SU-DHL-6 (cell line): ENCODE measurements around the gene RNF220.

ENCODE experiments used
- H2AFZ ChIP-seq: fragments of 200-600 bp; sonication (generic); 2 replicates; pipeline ENCODE4 v1.6.1; 2014; ENCODE audit warnings: low read depth, mild to moderate bottlenecking, moderate library complexity, mixed read lengths, antibody characterized with exemption, low read length; ENCODE audit not compliant: severe bottlenecking
- H3F3A ChIP-seq: fragments of 200-600 bp; shearing (Covaris generic); 2 replicates; pipeline ENCODE4 v1.6.0; 2016; ENCODE audit warnings: antibody characterized with exemption, mild to moderate bottlenecking; ENCODE audit not compliant: insufficient read depth
- H3K27ac ChIP-seq: fragments of 200-600 bp; sonication (generic); 2 replicates; pipeline ENCODE4 v1.5.1; 2016; ENCODE audit warnings: low read depth, mild to moderate bottlenecking, low read length, moderate library complexity, mixed read lengths
- H3K27me3 ChIP-seq: fragments of 200-600 bp; sonication (generic), shearing (Covaris generic); 2 replicates; pipeline ENCODE4 v1.6.0; 2014; ENCODE audit warnings: mild to moderate bottlenecking, low read length
- H3K36me3 ChIP-seq: fragments of 200-600 bp; sonication (generic); 2 replicates; pipeline ENCODE4 v1.6.1; 2014; ENCODE audit warnings: mild to moderate bottlenecking, low read length, mixed read lengths
- H3K4me2 ChIP-seq: fragments of 300-600, 200-600 bp; shearing (Covaris generic), sonication (generic); 2 replicates; pipeline ENCODE4 v1.6.0; 2014; ENCODE audit warnings: low read length, low read depth, mild to moderate bottlenecking; ENCODE audit not compliant: poor library complexity, severe bottlenecking
- H3K4me3 ChIP-seq: fragments of 200-600 bp; sonication (generic); 2 replicates; pipeline ENCODE4 v1.5.1; 2014; ENCODE audit warnings: antibody characterized with exemption, low read length, mild to moderate bottlenecking, mixed read lengths; ENCODE audit not compliant: insufficient read depth, poor library complexity, severe bottlenecking
- H3K79me2 ChIP-seq: fragments of 200-600 bp; sonication (generic); 2 replicates; pipeline ENCODE4 v1.6.1; 2014; ENCODE audit warnings: mild to moderate bottlenecking, low read length, moderate library complexity; ENCODE audit not compliant: insufficient read depth
- H3K9ac ChIP-seq: fragments of 200-600 bp; sonication (generic); 2 replicates; pipeline ENCODE4 v1.7.0; 2014; ENCODE audit warnings: mild to moderate bottlenecking, low read length
- H3K9me2 ChIP-seq: fragments of 200-600 bp; sonication (generic); replicated peaks from 2 replicates; pipeline ENCODE4 v1.6.1; 2014; ENCODE audit warnings: low read length; ENCODE audit not compliant: insufficient read depth
- H3K9me3 ChIP-seq: fragments of 200-600 bp; sonication (generic); 2 replicates; pipeline ENCODE4 v1.6.1; 2014; ENCODE audit warnings: low read length, mixed read lengths; ENCODE audit not compliant: insufficient read depth
- H4K20me1 ChIP-seq: fragments of 200-600 bp; sonication (generic); 2 replicates; pipeline ENCODE4 v1.6.1; 2014; ENCODE audit warnings: low read depth, mild to moderate bottlenecking, antibody characterized with exemption, low read length, moderate library complexity, mixed read lengths
- EZH2phosphoT487 ChIP-seq: fragments of 200-600 bp; sonication (generic), shearing (Covaris generic); conservative IDR thresholded peaks from 2 replicates; pipeline ENCODE4 v1.6.1; 2018; ENCODE audit warnings: mild to moderate bottlenecking, antibody characterized with exemption, low read length, moderate library complexity, mixed read lengths
- TF ChIP-seq, protein P1 (sequence below): fragments of 200-600 bp; sonication (generic); IDR thresholded peaks from one replicate; pipeline ENCODE4 v1.5.1; 2017; ENCODE audit warnings: antibody characterized with exemption, mild to moderate bottlenecking, low read length, moderate library complexity; ENCODE audit not compliant: insufficient read depth, poor library complexity, severe bottlenecking

RNF220 gene

DNA sequence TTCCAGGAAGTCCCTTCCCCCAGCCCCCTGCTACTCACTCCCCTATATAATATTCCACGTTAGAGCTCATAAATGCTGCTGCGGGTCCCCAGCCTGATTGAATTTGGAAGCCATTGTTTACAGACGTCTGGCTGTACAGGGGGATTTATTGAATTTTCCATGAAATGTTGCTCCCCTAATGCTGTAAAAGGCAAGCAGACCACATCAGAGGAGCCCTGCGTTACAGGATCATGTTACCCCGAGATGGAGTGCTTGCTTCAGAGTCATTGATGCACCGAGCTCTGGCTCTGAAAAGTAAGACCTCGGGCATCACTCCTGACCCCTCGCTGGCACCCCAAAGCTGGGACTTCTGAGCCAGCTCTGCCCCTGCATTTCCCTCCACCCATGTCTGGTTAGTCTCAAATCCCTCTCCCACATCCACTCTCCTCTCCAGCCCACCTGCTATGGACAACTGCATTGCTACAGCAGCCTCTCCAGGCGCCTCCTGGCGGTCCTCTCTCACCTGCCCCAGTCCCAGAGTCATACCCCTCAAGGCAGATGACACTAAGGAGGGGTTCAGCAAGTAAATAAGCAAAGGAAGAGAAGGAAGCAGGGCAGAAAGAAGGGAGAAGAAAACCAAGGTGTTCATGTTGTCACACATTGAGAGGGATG is 141.5 kb downstream of the RNF220 start:
- H3K27me3 ChIP-seq: no peaks in the 10 kb centered on the region
- no peak overlapping the region for H3K4me2 ChIP-seq
- H3K79me2 ChIP-seq: no peaks in the 10 kb centered on the region
- no peak overlapping the region for H3K4me3 ChIP-seq
- no peak for TF ChIP-seq EZH2phosphoT487
- TF ChIP-seq, protein P1, sequence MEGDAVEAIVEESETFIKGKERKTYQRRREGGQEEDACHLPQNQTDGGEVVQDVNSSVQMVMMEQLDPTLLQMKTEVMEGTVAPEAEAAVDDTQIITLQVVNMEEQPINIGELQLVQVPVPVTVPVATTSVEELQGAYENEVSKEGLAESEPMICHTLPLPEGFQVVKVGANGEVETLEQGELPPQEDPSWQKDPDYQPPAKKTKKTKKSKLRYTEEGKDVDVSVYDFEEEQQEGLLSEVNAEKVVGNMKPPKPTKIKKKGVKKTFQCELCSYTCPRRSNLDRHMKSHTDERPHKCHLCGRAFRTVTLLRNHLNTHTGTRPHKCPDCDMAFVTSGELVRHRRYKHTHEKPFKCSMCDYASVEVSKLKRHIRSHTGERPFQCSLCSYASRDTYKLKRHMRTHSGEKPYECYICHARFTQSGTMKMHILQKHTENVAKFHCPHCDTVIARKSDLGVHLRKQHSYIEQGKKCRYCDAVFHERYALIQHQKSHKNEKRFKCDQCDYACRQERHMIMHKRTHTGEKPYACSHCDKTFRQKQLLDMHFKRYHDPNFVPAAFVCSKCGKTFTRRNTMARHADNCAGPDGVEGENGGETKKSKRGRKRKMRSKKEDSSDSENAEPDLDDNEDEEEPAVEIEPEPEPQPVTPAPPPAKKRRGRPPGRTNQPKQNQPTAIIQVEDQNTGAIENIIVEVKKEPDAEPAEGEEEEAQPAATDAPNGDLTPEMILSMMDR: no peak
- H3K27ac ChIP-seq: no peak overlapping the region
- no peaks in the 10 kb centered on the region for H3K9me3 ChIP-seq
- no peak overlapping the region for H3K9ac ChIP-seq
- H3K36me3 ChIP-seq: no peaks in the 10 kb centered on the region
- H2AFZ ChIP-seq: no peak overlapping the region
- no peaks in the 10 kb centered on the region for H4K20me1 ChIP-seq
- no peaks in the 10 kb centered on the region for H3K9me2 ChIP-seq
- no peaks in the 10 kb centered on the region for H3F3A ChIP-seq

DNA sequence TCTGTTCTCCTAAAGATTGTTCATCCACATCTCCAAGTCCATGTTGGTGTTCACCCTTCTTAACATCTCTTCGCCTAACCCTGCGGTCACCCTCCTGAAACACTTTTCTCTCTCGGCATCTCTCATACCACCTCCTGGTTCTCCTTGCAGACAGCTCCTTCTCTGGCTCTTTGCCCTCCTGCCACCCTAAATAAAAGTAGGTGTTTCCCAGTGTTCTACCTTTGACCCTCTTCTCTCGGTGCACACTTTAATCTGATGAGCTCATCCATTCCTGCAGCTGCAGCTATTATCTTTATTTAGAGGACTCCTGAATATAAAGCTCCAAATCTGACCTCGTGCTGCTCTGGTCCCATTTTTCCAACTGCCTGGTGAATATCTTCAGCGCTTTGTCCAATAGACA is 142.3 kb downstream of the RNF220 start:
- Histone ChIP-seq H3K27me3 (no peaks in the 10 kb centered on the region), H3K79me2 (no peaks in the 10 kb centered on the region), H3K4me2 (no peak overlapping the region), H3K9me3 (no peaks in the 10 kb centered on the region), H3K9ac (no peak overlapping the region), H3K27ac (no peak overlapping the region), H4K20me1 (no peaks in the 10 kb centered on the region), H3F3A (no peaks in the 10 kb centered on the region), H3K9me2 (no peaks in the 10 kb centered on the region), H3K4me3 (no peak overlapping the region), H3K36me3 (no peaks in the 10 kb centered on the region), H2AFZ (no peak overlapping the region)
- no peak for TF ChIP-seq EZH2phosphoT487
- TF ChIP-seq, protein P1: no peak

DNA sequence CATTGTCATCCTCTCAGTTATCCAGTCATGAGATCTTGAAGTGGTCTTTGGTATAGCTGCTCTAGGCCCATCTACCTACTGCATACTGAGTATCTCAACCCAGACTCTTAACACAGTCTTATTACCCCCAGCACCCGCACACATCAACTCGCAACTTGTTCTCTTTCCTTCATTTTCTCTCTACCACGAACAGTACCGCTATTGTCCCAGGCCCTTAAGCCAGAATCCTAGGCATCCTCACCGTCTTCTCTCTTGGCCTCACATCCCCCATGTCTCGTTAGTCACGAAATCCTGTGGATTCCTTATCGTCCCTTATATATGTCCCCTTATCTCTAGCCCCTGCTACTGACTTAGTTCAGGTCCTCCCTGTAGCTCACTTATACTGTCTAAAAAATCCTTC is 142.8 kb downstream of the RNF220 start:
- Histone ChIP-seq H3K9me3 (no peaks in the 10 kb centered on the region), H3F3A (no peaks in the 10 kb centered on the region), H3K27ac (no peak overlapping the region), H3K79me2 (no peaks in the 10 kb centered on the region), H3K9me2 (no peaks in the 10 kb centered on the region), H3K9ac (no peak overlapping the region), H3K36me3 (no peaks in the 10 kb centered on the region), H3K27me3 (no peaks in the 10 kb centered on the region), H2AFZ (no peak overlapping the region), H4K20me1 (no peaks in the 10 kb centered on the region), H3K4me2 (no peak overlapping the region), H3K4me3 (no peak overlapping the region)
- TF ChIP-seq EZH2phosphoT487: no peak
- TF ChIP-seq, protein P1: no peak
